ENCODE data around the gene MPL.

The MPL gene

GRCh38 chr1:43350976-43351375 is 13.4 kb downstream of the MPL start:
- TF ChIP-seq CTCF (IDR thresholded peaks at IDR 0.05): no peak
- Mint-ChIP-seq H3K9me3 (no peaks in the 10 kb centered on the region), H3K27me3 (ENCODE audit: low read depth, poor library complexity) (peaks cover 6% of the 10 kb centered on the region), H3K27ac (no peak overlapping the region), H3K36me3 (ENCODE audit: low read depth) (no peaks in the 10 kb centered on the region), H3K4me3 (no peak overlapping the region), H3K4me1 (peaks cover 41% of the 10 kb centered on the region)
- no peak for DNase-seq

- no peak for TF ChIP-seq CTCF (IDR thresholded peaks at IDR 0.05)
- DNase-seq: no peak
- Mint-ChIP-seq H3K27me3 (ENCODE audit: low read depth, poor library complexity) (peaks cover 6% of the 10 kb centered on the region), H3K27ac (no peak overlapping the region), H3K9me3 (no peaks in the 10 kb centered on the region), H3K4me1 (peaks cover 41% of the 10 kb centered on the region), H3K4me3 (no peak overlapping the region), H3K36me3 (ENCODE audit: low read depth) (no peaks in the 10 kb centered on the region)
Measured at GRCh38 chr1:43351421-43352350, 14.1 kb downstream of the MPL start.

- Mint-ChIP-seq H3K36me3 (ENCODE audit: low read depth) (no peaks in the 10 kb centered on the region), H3K9me3 (no peaks in the 10 kb centered on the region), H3K27ac (no peak overlapping the region), H3K4me1 (peaks cover 41% of the 10 kb centered on the region), H3K27me3 (ENCODE audit: low read depth, poor library complexity) (peaks cover 6% of the 10 kb centered on the region), H3K4me3 (no peak overlapping the region)
- no peak for DNase-seq
- TF ChIP-seq CTCF (IDR thresholded peaks at IDR 0.05): no peak
Measured at GRCh38 chr1:43352351-43352705, 14.7 kb downstream of the MPL start.

GRCh38 chr1:43352881-43353280 is 15.3 kb downstream of the MPL start:
- H3K36me3 Mint-ChIP-seq (ENCODE audit: low read depth): no peaks in the 10 kb centered on the region

GRCh38 chr1:43354471-43354870 is 16.9 kb downstream of the MPL start:
- Mint-ChIP-seq H3K4me1 (peaks cover 43% of the 10 kb centered on the region), H3K27me3 (ENCODE audit: low read depth, poor library complexity) (peaks cover 4% of the 10 kb centered on the region), H3K9me3 (no peaks in the 10 kb centered on the region), H3K36me3 (ENCODE audit: low read depth) (no peaks in the 10 kb centered on the region), H3K4me3 (no peak overlapping the region), H3K27ac (no peak overlapping the region)
- TF ChIP-seq CTCF (IDR thresholded peaks at IDR 0.05): no peak
- no peak for DNase-seq

More at GRCh38 chr1:43352881-43353280, 15.3 kb downstream of the MPL start:
- DNase-seq: no peak
- H3K27me3 Mint-ChIP-seq (ENCODE audit: low read depth, poor library complexity): peaks cover 6% of the 10 kb centered on the region
- no peak overlapping the region for H3K4me3 Mint-ChIP-seq
- H3K27ac Mint-ChIP-seq: no peak overlapping the region
- TF ChIP-seq CTCF (IDR thresholded peaks at IDR 0.05): no peak
- peaks cover 42% of the 10 kb centered on the region for H3K4me1 Mint-ChIP-seq
- no peaks in the 10 kb centered on the region for H3K9me3 Mint-ChIP-seq

- peaks cover 4% of the 10 kb centered on the region for H3K36me3 Mint-ChIP-seq (ENCODE audit: low read depth)
- no peak overlapping the region for H3K27ac Mint-ChIP-seq
- peaks cover 4% of the 10 kb centered on the region for H3K27me3 Mint-ChIP-seq (ENCODE audit: low read depth, poor library complexity)
- H3K9me3 Mint-ChIP-seq: no peaks in the 10 kb centered on the region
- no peak for TF ChIP-seq CTCF (IDR thresholded peaks at IDR 0.05)
- no peak overlapping the region for H3K4me3 Mint-ChIP-seq
- DNase-seq: no peak
- H3K4me1 Mint-ChIP-seq: peaks cover 43% of the 10 kb centered on the region
Measured at GRCh38 chr1:43354936-43355335, 17.3 kb downstream of the MPL start.

Measured in nephron progenitor cell (in vitro differentiated cells).